ENCODE measurements around the gene RAMAC. TPM values are rescaled to one million over a fixed set of nuclear protein-coding genes. Genes with fewer than 3 reads are reported as not detected.
"Not testable (repeated sequence)": the region's sequence is repeated elsewhere in the genome, so short reads cannot be mapped to it uniquely, and the experiment has no call there.

RAMAC gene
- total and polyA plus RNA-seq, 4 donors: 15.6 to 28.6 (median 20.8) TPM

- Histone ChIP-seq H3K27ac (ENCODE audit: low read depth in 1 of 2, low read length in 1 of 2) (no peak overlapping the region), H3K4me1 (ENCODE audit: control insufficient read depth in 5 of 5, insufficient read depth in 5 of 5, low read length in 5 of 5) (no peaks in the 10 kb centered on the region), H3K9ac (ENCODE audit: insufficient read depth in 1 of 2, low read length in 2 of 2) (no peak overlapping the region), H3K36me3 (ENCODE audit: control insufficient read depth in 4 of 4, insufficient read depth in 4 of 4, low read length in 4 of 4) (peaks cover 10 to 12% (median 11%) of the 10 kb centered on the region in 4 donors), H3K27me3 (ENCODE audit: control insufficient read depth in 3 of 3, insufficient read depth in 3 of 3, low read length in 2 of 3) (no peaks in the 10 kb centered on the region), H3K9me3 (ENCODE audit: control insufficient read depth in 4 of 4, insufficient read depth in 3 of 4, low read length in 3 of 4) (peaks cover 0 to 2% (median 0%) of the 10 kb centered on the region in 4 donors), H3K4me3 (no peak overlapping the region)
- 96 to 98% methylated on average over 8 of the region's 8 CpGs for WGBS, 2 donors
- no peak for TF ChIP-seq CTCF (IDR thresholded peaks at IDR 0.05; ENCODE audit: control extremely low read depth, extremely low read depth)
- ATAC-seq (ENCODE audit: insufficient read depth, low FRiP score) (no peak), DNase-seq (no peak)
Measured at GRCh38 chr15:83030021-83030420, 44.0 kb downstream of the RAMAC start.

- not testable (repeated sequence) for H3K27ac ChIP-seq (ENCODE audit: low read depth in 1 of 2, low read length in 1 of 2); H3K9me3 ChIP-seq (ENCODE audit: control insufficient read depth in 4 of 4, insufficient read depth in 3 of 4, low read length in 3 of 4); DNase-seq; ATAC-seq (ENCODE audit: insufficient read depth, low FRiP score); H3K9ac ChIP-seq (ENCODE audit: insufficient read depth in 1 of 2, low read length in 2 of 2); H3K4me3 ChIP-seq; H3K27me3 ChIP-seq (ENCODE audit: control insufficient read depth in 3 of 3, insufficient read depth in 3 of 3, low read length in 2 of 3); H3K4me1 ChIP-seq (ENCODE audit: control insufficient read depth in 5 of 5, insufficient read depth in 5 of 5, low read length in 5 of 5)
- WGBS, 2 donors: 97 to 98% methylated on average over 6 of the region's 6 CpGs
- H3K36me3 ChIP-seq (ENCODE audit: control insufficient read depth in 4 of 4, insufficient read depth in 4 of 4, low read length in 4 of 4): peaks cover 10 to 12% (median 11%) of the 10 kb centered on the region in 4 donors
Measured at GRCh38 chr15:83031234-83031633, 45.2 kb downstream of the RAMAC start.

GRCh38 chr15:83036253-83036652 is 50.2 kb downstream of the RAMAC start:
- Histone ChIP-seq H3K4me3 (no peak overlapping the region), H3K36me3 (ENCODE audit: control insufficient read depth in 4 of 4, insufficient read depth in 4 of 4, low read length in 4 of 4) (peaks cover 9 to 18% (median 13%) of the 10 kb centered on the region in 4 donors), H3K9ac (ENCODE audit: insufficient read depth in 1 of 2, low read length in 2 of 2) (no peak overlapping the region), H3K27me3 (ENCODE audit: control insufficient read depth in 3 of 3, insufficient read depth in 3 of 3, low read length in 2 of 3) (no peaks in the 10 kb centered on the region), H3K4me1 (ENCODE audit: control insufficient read depth in 5 of 5, insufficient read depth in 5 of 5, low read length in 5 of 5) (no peaks in the 10 kb centered on the region), H3K27ac (ENCODE audit: low read depth in 1 of 2, low read length in 1 of 2) (no peak overlapping the region), H3K9me3 (ENCODE audit: control insufficient read depth in 4 of 4, insufficient read depth in 3 of 4, low read length in 3 of 4) (peaks cover 0 to 3% (median 1%) of the 10 kb centered on the region in 4 donors)
- no peak for ATAC-seq (ENCODE audit: insufficient read depth, low FRiP score)
- WGBS, 2 donors: 94 to 96% methylated on average over 6 of the region's 6 CpGs
- TF ChIP-seq CTCF (IDR thresholded peaks at IDR 0.05; ENCODE audit: control extremely low read depth, extremely low read depth): no peak
- no peak for DNase-seq

- WGBS, 2 donors: 54 to 58% methylated on average over 1 of the region's 1 CpG
- ATAC-seq (ENCODE audit: insufficient read depth, low FRiP score) (no peak), DNase-seq (no peak)
- H3K9ac ChIP-seq (ENCODE audit: insufficient read depth in 1 of 2, low read length in 2 of 2): no peak overlapping the region
- TF ChIP-seq CTCF (IDR thresholded peaks at IDR 0.05; ENCODE audit: control extremely low read depth, extremely low read depth): no peak
- no peaks in the 10 kb centered on the region for H3K4me1 ChIP-seq (ENCODE audit: control insufficient read depth in 5 of 5, insufficient read depth in 5 of 5, low read length in 5 of 5)
- H3K36me3 ChIP-seq (ENCODE audit: control insufficient read depth in 4 of 4, insufficient read depth in 4 of 4, low read length in 4 of 4): peaks cover 9 to 23% (median 17%) of the 10 kb centered on the region in 4 donors
- H3K27ac ChIP-seq (ENCODE audit: low read depth in 1 of 2, low read length in 1 of 2): no peak overlapping the region
- peaks cover 0 to 3% (median 1%) of the 10 kb centered on the region in 4 donors for H3K9me3 ChIP-seq (ENCODE audit: control insufficient read depth in 4 of 4, insufficient read depth in 3 of 4, low read length in 3 of 4)
- no peaks in the 10 kb centered on the region for H3K27me3 ChIP-seq (ENCODE audit: control insufficient read depth in 3 of 3, insufficient read depth in 3 of 3, low read length in 2 of 3)
- no peak overlapping the region for H3K4me3 ChIP-seq
Measured at GRCh38 chr15:83039206-83039605, 53.2 kb downstream of the RAMAC start.

Other genes starting within 250 kb of the RAMAC start
- gene FSD2, start 180.1 kb upstream of the RAMAC start, total RNA-seq: under 1 TPM in 1 of 2 donors, not detected in 1; 0.06 TPM
- under 1 TPM in 1 of 2 donors, not detected in 1; 0.08 TPM for gene FSD2, start 180.1 kb upstream of the RAMAC start, polyA plus RNA-seq
- 10 to 100 TPM in 1 of 2 donors, 1 to 10 TPM in 1; 8.6 to 10.4 TPM for gene WHAMM, start 176.6 kb upstream of the RAMAC start, total RNA-seq
- 1 to 10 TPM; 4.2 to 4.6 TPM for gene WHAMM, start 176.6 kb upstream of the RAMAC start, polyA plus RNA-seq
- 10 to 100 TPM; 15.3 to 18.1 TPM for gene HOMER2, start 33.5 kb upstream of the RAMAC start, total RNA-seq
- gene HOMER2, start 33.5 kb upstream of the RAMAC start, polyA plus RNA-seq: 1 to 10 TPM; 7.5 to 7.9 TPM
- gene C15orf40, start 25.4 kb downstream of the RAMAC start, total RNA-seq: 10 to 100 TPM; 20.5 to 23.0 TPM
- 10 to 100 TPM; 16.7 to 26.1 TPM for gene C15orf40, start 25.4 kb downstream of the RAMAC start, polyA plus RNA-seq
- gene BTBD1, start 81.0 kb downstream of the RAMAC start, total RNA-seq: 10 to 100 TPM; 45.7 to 71.0 TPM
- gene BTBD1, start 81.0 kb downstream of the RAMAC start, polyA plus RNA-seq: 10 to 100 TPM; 10.7 to 28.2 TPM
- gene TM6SF1, start 121.4 kb downstream of the RAMAC start, total RNA-seq: 10 to 100 TPM in 1 of 2 donors, 1 to 10 TPM in 1; 4.3 to 15.8 TPM
- 10 to 100 TPM; 11.8 to 15.6 TPM for gene TM6SF1, start 121.4 kb downstream of the RAMAC start, polyA plus RNA-seq
- 10 to 100 TPM; 27.2 to 41.0 TPM for gene HDGFL3, start 221.6 kb downstream of the RAMAC start, total RNA-seq
- 10 to 100 TPM in 1 of 2 donors, 1 to 10 TPM in 1; 7.3 to 12.3 TPM for gene HDGFL3, start 221.6 kb downstream of the RAMAC start, polyA plus RNA-seq

All from lung (tissue), 12 donors.